SK-N-SH (cell line): ENCODE data around the gene TMEM218.

Experiments used
- CTCF ChIP-seq: fragments of 200-600 bp; sonication (generic); IDR thresholded peaks from 2 replicates; pipeline ENCODE4 v1.6.1; 2017; ENCODE audit warnings: antibody characterized with exemption, mild to moderate bottlenecking, moderate library complexity
- EP300 ChIP-seq, 2 experiments: IDR thresholded peaks; 2 replicates each; pipeline versions ENCODE4 v1.4.0 to v1.6.1; 2012; ENCODE audit warnings: borderline replicate concordance in 1 of 2, low read depth in 1 of 2, low read length in 1 of 2
- MEF2A ChIP-seq: IDR thresholded peaks from 2 replicates; pipeline ENCODE4 v1.4.0; 2012; ENCODE audit warnings: low read depth, borderline replicate concordance
- POLR2AphosphoS5 ChIP-seq: IDR thresholded peaks from 2 replicates; pipeline ENCODE4 v1.6.1; 2012; ENCODE audit warnings: low read depth, low read length

- TF ChIP-seq POLR2AphosphoS5 (no peak), MEF2A (no peak), CTCF (no peak), EP300 (IDR thresholded peaks at IDR 0.05; ENCODE audit: borderline replicate concordance in 1 of 2, low read depth in 1 of 2, low read length in 1 of 2) (no peak)
These were observed 49.1 kb downstream of the TMEM218 start for GRCh38 chr11:125062218-125062930.
